ENCODE measurements around the gene FOXN3.

Gene FOXN3

DNA sequence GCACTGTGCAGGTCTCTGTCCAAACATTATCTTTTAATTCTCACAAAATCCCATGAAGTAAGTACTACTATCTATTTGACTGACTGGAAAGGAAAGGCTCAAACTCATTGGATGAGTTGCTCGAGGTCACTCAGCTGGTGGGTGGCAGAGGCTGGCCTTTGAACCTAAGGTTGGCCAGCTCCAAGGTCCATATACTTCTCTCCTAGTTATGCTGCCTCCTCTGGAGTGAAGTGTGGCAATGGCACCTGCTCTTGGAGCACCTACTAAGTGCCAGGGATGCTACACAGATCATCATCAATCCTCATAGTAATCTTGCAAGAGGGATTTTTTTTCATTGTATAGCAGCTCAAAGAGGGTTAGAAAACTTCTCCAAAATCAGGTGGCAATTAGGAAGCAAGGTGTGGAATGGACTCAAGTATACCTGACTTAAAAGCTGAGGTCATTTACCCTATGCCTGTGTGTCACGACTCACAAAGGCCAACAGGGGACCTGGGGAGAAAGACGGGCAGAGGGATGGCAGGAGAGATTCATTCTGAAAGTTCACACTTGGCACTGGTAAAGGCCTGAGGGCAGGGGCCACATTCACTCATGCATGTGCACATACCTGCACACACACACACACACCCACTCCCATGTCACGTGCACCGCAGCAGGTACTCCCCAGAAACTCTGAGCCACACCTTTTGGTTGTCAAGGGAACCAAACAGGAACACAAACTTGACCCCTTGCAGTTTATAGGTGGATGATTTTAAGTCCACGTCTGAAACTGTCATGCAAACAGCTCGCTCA is 146.4 kb downstream of the FOXN3 start:
- POLR2A ChIA-PET: no interaction called here
- CTCF ChIA-PET: interaction anchor here (0.6 to 1.1 kb wide), 3 partner anchors 11 to 36 kb away, joined by 3 read pairs; no protein-coding TSS in a partner anchor

DNA sequence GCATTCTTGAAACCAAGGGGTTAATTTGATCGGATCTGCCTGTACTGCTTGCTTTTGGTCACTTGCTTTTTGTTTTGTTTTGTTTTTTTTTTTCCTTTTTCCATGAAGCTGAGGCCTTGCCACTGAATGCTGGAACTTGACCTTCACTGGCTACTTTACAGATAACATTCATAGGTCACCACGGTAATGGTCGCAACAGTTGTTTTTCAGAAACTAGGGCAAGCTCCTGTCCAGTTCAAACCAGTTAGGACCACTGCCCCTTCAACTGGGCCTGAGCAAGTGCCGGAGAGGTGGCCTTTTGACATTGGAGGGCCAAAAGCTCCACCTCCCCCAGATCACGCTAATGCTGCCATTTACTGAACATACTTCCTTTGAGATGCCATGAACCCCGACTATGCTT is 147.6 kb downstream of the FOXN3 start:
- CTCF ChIA-PET: interaction anchor here (1.1 kb wide), 1 partner anchor 26 kb away, joined by 3 read pairs; no protein-coding TSS in a partner anchor
- TF ChIP-seq, protein P1, sequence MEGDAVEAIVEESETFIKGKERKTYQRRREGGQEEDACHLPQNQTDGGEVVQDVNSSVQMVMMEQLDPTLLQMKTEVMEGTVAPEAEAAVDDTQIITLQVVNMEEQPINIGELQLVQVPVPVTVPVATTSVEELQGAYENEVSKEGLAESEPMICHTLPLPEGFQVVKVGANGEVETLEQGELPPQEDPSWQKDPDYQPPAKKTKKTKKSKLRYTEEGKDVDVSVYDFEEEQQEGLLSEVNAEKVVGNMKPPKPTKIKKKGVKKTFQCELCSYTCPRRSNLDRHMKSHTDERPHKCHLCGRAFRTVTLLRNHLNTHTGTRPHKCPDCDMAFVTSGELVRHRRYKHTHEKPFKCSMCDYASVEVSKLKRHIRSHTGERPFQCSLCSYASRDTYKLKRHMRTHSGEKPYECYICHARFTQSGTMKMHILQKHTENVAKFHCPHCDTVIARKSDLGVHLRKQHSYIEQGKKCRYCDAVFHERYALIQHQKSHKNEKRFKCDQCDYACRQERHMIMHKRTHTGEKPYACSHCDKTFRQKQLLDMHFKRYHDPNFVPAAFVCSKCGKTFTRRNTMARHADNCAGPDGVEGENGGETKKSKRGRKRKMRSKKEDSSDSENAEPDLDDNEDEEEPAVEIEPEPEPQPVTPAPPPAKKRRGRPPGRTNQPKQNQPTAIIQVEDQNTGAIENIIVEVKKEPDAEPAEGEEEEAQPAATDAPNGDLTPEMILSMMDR (IDR thresholded peaks at IDR 0.05; ENCODE audit: control extremely low read depth, extremely low read depth, low read depth, missing control alignments): no peak
- DNase-seq (ENCODE audit: extremely low spot score): no peak
- POLR2A ChIA-PET: interaction anchor here (0.6 kb wide), 1 partner anchor 37 kb away, joined by 3 read pairs; no protein-coding TSS in a partner anchor

More for the DNA sequence above, 146.4 kb downstream of the FOXN3 start:
- TF ChIP-seq, protein P1 (IDR thresholded peaks at IDR 0.05; ENCODE audit: control extremely low read depth, extremely low read depth, low read depth, missing control alignments): no peak
- DNase-seq (ENCODE audit: extremely low spot score): peak; percentile 50

DNA sequence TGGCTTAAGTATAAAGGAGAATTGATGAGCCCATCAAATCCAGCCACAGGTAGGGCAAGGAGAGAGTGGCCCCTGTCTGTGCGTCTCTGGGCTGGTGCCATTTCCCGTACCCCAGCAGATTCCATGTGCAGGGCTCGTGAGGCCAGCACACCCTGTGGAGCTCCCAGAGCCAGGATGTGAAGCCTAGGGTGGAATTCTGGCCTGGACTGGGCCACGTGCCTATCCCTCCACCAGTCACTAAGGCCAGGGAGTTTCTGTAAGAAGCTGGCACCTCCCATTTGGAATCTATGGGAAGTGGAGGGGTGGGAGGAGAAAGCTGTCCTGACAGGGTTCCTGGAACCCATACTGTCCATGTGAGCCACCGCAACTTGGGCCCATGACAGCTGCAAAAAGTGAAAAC is 148.5 kb downstream of the FOXN3 start:
- ChIA-PET CTCF (interaction anchor here (0.6 to 1.7 kb wide), 4 partner anchors 10 to 490 kb away, joined by 3 to 4 read pairs (median 4); no protein-coding TSS in a partner anchor), POLR2A (no interaction called here)
- TF ChIP-seq, protein P1 (IDR thresholded peaks at IDR 0.05; ENCODE audit: control extremely low read depth, extremely low read depth, low read depth, missing control alignments): no peak
- no peak for DNase-seq (ENCODE audit: extremely low spot score)

DNA sequence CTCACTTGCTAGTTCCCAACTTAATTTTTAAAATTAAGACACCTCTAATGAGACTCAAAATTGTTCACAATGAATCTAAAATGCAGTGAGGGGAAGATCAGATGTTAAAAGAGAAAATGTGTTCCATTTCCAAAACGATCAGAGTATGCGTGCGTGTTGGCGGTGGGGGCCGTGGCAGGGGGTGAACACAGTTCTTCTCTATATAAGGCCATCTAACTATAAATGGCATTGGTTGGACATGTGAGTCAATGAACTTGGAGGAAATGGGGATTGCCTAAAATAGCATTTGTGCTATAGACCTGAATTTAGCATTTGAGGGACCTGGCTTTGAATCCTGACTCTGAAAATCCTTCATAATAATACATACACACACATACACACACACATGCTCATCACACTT is 149.4 kb downstream of the FOXN3 start:
- TF ChIP-seq, protein P1 (IDR thresholded peaks at IDR 0.05; ENCODE audit: control extremely low read depth, extremely low read depth, low read depth, missing control alignments): no peak
- CTCF ChIA-PET: interaction anchor here (0.6 to 1.7 kb wide), 4 partner anchors 9 to 490 kb away, joined by 3 to 4 read pairs (median 4); no protein-coding TSS in a partner anchor
- DNase-seq (ENCODE audit: extremely low spot score): no peak
- POLR2A ChIA-PET: no interaction called here

DNA sequence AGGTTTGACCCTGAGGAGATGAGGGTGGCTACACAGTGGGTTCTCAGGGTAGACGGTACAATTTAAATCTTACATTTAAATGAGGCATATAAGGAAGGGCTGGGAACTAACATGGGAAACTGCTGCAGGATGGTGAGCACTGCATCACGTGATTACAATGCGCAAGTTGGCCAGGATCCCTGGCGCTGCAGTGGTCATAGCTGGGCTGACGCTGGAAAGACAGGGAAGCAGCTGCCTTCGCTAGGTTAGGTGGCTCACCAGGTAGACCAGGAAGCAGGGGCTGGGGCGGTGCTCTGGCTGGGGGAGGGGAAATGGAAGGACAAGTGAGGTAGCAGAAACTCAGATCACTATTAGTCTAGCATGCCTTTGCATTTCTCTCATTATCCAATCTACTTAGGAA is 149.9 kb downstream of the FOXN3 start:
- TF ChIP-seq, protein P1 (IDR thresholded peaks at IDR 0.05; ENCODE audit: control extremely low read depth, extremely low read depth, low read depth, missing control alignments): no peak
- CTCF ChIA-PET: interaction anchor here (1.0 to 1.2 kb wide), 2 partner anchors 19 to 29 kb away, joined by 3 read pairs; no protein-coding TSS in a partner anchor

DNA sequence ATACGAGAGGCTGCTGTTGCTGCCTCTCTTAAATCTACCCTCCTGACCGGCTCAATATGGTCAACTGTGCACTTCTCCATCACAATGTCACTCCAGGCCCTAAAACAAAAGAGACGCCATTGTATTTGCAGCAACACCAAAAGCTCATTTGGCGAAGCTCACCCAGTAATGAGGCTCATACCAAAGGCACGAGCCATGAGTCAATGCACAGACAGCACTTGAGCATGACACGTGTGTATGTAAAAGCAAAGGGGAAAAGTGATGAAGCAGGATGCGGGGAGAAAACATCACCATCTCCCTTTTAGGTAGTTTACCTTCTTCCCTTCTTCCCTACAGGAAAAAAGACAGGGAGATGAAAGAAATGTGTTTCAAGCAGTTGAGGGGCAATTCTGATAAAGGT is 150.3 kb downstream of the FOXN3 start:
- POLR2A ChIA-PET: no interaction called here
- CTCF ChIA-PET: interaction anchor here (1.0 to 1.2 kb wide), 2 partner anchors 19 to 28 kb away, joined by 3 read pairs; no protein-coding TSS in a partner anchor
- DNase-seq (ENCODE audit: extremely low spot score): no peak
- TF ChIP-seq, protein P1 (IDR thresholded peaks at IDR 0.05; ENCODE audit: control extremely low read depth, extremely low read depth, low read depth, missing control alignments): no peak

More for the DNA sequence above, 149.9 kb downstream of the FOXN3 start:
- POLR2A ChIA-PET: no interaction called here
- DNase-seq (ENCODE audit: extremely low spot score): no peak
